Natural killer cell treated with Interleukin-12 subunit alpha and Interleukin-12 subunit beta and Interleukin-15 and Interleukin-18, amount 100 ng/mL, for 72 hours (primary cell): ENCODE data around the gene C2CD4B. TPM values are rescaled to one million over a fixed set of nuclear protein-coding genes. Genes with fewer than 3 reads are reported as not detected.

ENCODE experiments used
- ATAC-seq, 2 donors: fragments of 150-1000 bp; cut with Tn5 transposase in 1 of 2; sonication (Bioruptor Pico), chemical (Tn5 transposase) in 1 of 2; 2 replicates each; pipeline ENCODE4 v1.10.0; 2021
- DNase-seq: peaks from one replicate; pipeline ENCODE4 v3.0.0; 2022; ENCODE audit warnings: low spot score
- H3K27ac Mint-ChIP-seq, 2 donors: 1 replicate in 1 of 2; 2 replicates in 1 of 2; pipeline ENCODE4 v1.8.0; 2022; ENCODE audit warnings: mixed read lengths in 2 of 2, mild to moderate bottlenecking in 1 of 2, moderate library complexity in 1 of 2
- H3K27me3 Mint-ChIP-seq, 2 donors: 1 replicate in 1 of 2; 2 replicates in 1 of 2; pipeline ENCODE4 v1.8.0; 2022; ENCODE audit warnings: mixed read lengths in 2 of 2
- H3K36me3 Mint-ChIP-seq: one replicate; pipeline ENCODE4 v1.8.0; 2022; ENCODE audit warnings: mixed read lengths
- H3K4me1 Mint-ChIP-seq, 2 donors: 1 replicate in 1 of 2; 2 replicates in 1 of 2; pipeline ENCODE4 v1.8.0; 2022; ENCODE audit warnings: low read depth in 2 of 2, mixed read lengths in 2 of 2, mild to moderate bottlenecking in 1 of 2
- H3K4me3 Mint-ChIP-seq: one replicate; pipeline ENCODE4 v1.8.0; 2022; ENCODE audit warnings: mixed read lengths
- H3K9me3 Mint-ChIP-seq: 2 replicates; pipeline ENCODE4 v1.8.0; 2022; ENCODE audit warnings: mixed read lengths
- total RNA-seq, 2 donors: library from RNA; stranded (reverse); gene quantifications; one replicate each; pipeline ENCODE4 v1.2.3, GENCODE V29; 2022

The C2CD4B gene
- total RNA-seq, 2 donors from 2014 or later: not detected

DNA sequence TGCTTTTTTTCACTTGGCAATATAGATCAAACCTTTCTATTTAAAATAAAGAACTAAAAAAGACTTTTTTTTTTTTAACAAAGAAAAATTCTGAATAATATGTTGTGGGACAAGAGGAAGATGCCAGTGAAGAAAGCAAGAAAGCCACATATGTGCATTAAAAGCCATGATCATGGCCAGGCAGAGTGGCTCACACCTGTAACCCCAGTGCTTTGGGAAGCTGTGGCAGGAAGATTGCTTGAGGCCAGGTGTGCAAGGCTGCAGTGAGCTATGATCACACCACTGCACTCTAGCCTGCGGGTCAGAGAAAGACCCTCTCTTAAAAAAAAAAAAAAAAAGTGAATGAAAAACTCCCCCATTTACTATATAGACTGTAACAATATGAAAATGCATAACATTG is 23.9 kb downstream of the C2CD4B start:
- H3K27me3 Mint-ChIP-seq: peaks cover 21 to 33% of the 10 kb centered on the region in 2 donors
- no peaks in the 10 kb centered on the region for H3K9me3 Mint-ChIP-seq
- DNase-seq (no peak), ATAC-seq (no peak)
- H3K36me3 Mint-ChIP-seq: no peaks in the 10 kb centered on the region
- no peak overlapping the region for H3K4me3 Mint-ChIP-seq
- no peaks in the 10 kb centered on the region for H3K4me1 Mint-ChIP-seq
- H3K27ac Mint-ChIP-seq: no peak overlapping the region

DNA sequence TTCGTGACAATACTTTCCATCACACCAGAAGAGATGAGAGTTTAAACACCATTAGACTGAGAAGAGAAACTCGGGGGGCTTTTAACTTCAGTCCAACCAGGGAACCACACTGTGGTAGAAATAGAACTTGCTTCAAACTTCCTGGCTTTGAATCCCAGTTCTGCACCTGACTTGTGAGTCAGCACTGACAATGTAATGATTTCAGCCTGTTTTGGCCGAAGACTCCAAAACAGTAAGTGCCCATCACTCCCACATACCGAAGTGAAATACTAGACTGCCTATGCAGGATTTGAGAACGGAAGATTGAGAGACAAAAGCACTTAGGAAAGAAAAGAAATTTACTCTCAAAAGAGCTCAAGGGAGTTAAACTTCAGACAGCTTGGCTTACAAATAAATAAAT is 27.0 kb downstream of the C2CD4B start:
- H3K4me3 Mint-ChIP-seq: no peak overlapping the region
- H3K27me3 Mint-ChIP-seq: peaks cover 29 to 56% of the 10 kb centered on the region in 2 donors
- no peak overlapping the region for H3K27ac Mint-ChIP-seq
- H3K9me3 Mint-ChIP-seq: peaks cover 3% of the 10 kb centered on the region
- ATAC-seq: no peak
- no peak for DNase-seq
- no peaks in the 10 kb centered on the region for H3K4me1 Mint-ChIP-seq
- peaks cover 4% of the 10 kb centered on the region for H3K36me3 Mint-ChIP-seq

DNA sequence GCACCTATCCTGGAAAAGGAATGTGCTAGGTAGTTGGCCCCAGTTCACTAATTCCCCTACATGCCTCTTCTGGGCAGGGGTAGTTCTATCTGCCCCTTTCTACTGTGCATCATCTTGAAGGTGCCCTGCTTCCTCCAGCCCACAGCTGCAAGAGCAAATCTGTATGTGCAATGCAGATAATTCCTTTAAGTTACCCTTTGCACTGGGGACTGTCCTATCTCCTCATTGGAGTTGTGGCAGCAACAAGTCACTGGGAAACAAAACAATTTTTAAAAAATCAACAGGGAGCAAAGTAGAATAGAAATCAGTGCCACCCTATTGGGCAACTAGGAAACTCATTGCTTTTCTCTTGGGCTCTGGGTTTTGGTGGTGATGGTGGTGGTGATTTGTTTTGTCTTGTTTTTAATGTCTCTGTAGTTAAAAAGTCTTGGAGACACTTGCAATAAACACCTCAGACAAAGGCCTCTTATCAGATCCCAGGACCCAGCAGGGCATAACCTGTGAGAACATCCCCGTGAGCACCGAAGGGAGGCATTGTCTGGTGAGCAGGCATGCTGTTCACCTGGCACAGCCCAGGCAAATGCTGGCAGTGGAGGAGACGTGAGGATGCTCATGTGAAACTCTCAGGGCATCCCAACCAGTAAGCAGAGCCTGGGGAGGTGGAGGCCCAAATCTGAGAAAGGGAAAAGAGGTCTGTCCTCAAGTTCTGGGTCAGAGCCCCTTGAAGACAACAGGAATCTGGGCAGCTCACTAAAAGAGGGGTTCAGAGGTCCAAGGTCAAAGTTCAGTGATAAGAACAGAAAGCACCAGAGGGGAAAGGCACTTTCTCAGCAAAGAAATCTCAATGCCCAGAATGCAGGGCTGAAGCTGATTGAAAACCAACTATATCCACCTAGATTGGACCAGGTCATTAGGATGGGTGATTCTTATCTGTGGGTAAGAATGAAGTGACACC is 27.9 kb downstream of the C2CD4B start:
- H3K4me3 Mint-ChIP-seq: no peak overlapping the region
- ATAC-seq: no peak
- no peaks in the 10 kb centered on the region for H3K4me1 Mint-ChIP-seq
- no peak for DNase-seq
- H3K9me3 Mint-ChIP-seq: peaks cover 3% of the 10 kb centered on the region
- H3K27me3 Mint-ChIP-seq: peaks cover 26 to 49% of the 10 kb centered on the region in 2 donors
- peaks cover 4% of the 10 kb centered on the region for H3K36me3 Mint-ChIP-seq
- H3K27ac Mint-ChIP-seq: no peak overlapping the region

DNA sequence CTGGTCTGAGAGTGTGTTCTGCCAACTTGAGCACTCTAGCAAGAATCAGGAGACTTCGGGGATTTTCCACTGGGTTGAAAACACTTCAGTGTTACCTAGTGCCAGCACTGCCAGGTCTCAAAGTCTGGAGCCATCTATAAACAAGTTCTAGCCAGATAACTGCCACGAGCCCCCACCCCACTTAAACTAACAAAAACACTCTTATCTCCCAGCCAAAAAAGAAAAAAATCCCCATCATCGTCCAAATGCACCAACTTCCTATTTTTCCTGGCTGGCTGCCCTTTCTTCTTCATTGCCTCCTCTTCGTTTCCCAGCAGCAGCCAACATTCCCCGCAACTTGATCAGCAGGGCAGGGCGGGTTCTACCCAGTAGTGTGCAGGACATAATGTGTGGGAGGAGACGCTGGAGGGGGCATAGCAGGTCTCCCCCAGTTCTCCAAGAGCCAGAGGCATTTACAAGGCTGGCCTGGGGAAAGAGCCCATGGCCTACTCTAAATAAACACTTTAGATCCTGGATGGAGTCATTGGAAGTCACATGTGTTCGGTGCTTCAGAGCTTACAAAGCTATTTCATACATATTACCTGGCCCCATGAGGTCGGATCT is 29.5 kb downstream of the C2CD4B start:
- H3K4me3 Mint-ChIP-seq: no peak overlapping the region
- H3K36me3 Mint-ChIP-seq: peaks cover 4% of the 10 kb centered on the region
- no peaks in the 10 kb centered on the region for H3K4me1 Mint-ChIP-seq
- no peak overlapping the region for H3K27ac Mint-ChIP-seq
- peaks cover 3% of the 10 kb centered on the region for H3K9me3 Mint-ChIP-seq
- peaks cover 22 to 42% of the 10 kb centered on the region in 2 donors for H3K27me3 Mint-ChIP-seq
- ATAC-seq (no peak), DNase-seq (no peak)

DNA sequence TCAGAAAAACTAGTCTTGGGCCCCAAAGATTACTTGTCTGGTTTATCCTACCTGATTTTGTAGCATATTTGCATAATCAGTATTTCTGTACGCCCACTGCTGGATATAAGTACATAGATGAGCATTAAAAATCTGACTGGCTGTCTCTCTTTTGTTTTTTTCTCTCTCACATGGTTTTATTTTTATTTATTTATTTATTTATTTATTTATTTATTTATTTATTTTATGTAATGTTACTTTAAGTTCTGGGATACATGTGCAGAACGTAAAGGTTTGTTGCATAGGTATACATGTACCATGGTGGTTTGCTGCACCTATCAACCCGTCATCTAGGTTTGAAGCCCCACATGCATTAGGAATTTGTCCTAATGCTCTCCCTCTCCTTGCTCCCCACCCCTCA is 31.9 kb downstream of the C2CD4B start:
- Mint-ChIP-seq H3K9me3 (peaks cover 3% of the 10 kb centered on the region), H3K27me3 (peaks cover 19 to 47% of the 10 kb centered on the region in 2 donors), H3K27ac (no peak overlapping the region), H3K4me3 (no peak overlapping the region), H3K4me1 (peaks cover 5 to 10% of the 10 kb centered on the region in 2 donors), H3K36me3 (peaks cover 4% of the 10 kb centered on the region)
- ATAC-seq: no peak
- no peak for DNase-seq

DNA sequence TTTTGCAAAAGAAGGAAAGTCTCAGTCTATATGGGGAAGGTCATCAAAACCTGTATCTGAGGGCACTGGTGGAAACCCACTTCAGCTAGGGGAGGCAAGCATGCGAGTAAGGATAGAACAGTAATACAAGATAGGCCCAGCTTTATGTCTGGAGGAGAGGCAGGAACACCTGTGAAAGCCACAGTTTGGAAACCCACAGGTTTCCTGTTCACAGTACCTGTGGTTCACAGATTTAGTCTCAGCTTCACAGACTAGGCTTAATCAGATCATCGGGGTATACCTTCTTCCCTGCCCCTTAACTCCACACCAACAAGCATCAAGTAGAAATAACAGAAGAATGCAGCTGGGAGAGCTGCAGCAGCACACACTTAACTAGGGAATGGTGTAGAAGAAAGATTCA is 36.2 kb downstream of the C2CD4B start:
- Mint-ChIP-seq H3K27ac (no peak overlapping the region), H3K27me3 (peaks cover 17 to 39% of the 10 kb centered on the region in 2 donors), H3K36me3 (no peaks in the 10 kb centered on the region), H3K9me3 (no peaks in the 10 kb centered on the region), H3K4me1 (peaks cover 19 to 24% of the 10 kb centered on the region in 2 donors), H3K4me3 (no peak overlapping the region)
- no peak for DNase-seq
- ATAC-seq: no peak

DNA sequence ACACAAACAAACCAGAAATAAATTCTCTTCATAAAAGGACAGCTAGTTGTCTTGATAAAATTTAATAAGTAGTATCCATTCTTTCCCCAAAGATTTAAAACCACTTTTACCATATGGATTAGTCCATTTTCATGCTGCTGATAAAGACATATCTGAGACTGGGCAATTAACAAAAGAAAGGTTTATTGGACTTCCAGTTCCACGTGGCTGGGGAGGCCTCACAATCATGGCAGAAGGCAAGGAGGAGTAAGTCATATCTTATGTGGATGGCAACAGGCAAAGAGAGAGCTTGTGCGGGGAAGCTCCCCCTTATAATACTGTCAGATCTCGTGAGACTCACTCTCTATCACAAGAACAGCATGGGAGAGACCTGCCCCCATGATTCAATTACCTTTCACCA is 38.7 kb downstream of the C2CD4B start:
- Mint-ChIP-seq H3K4me1 (peaks cover 22 to 29% of the 10 kb centered on the region in 2 donors), H3K36me3 (no peaks in the 10 kb centered on the region), H3K9me3 (no peaks in the 10 kb centered on the region), H3K27ac (no peak overlapping the region), H3K27me3 (peaks cover 14 to 39% of the 10 kb centered on the region in 2 donors), H3K4me3 (no peak overlapping the region)
- ATAC-seq (no peak), DNase-seq (no peak)

DNA sequence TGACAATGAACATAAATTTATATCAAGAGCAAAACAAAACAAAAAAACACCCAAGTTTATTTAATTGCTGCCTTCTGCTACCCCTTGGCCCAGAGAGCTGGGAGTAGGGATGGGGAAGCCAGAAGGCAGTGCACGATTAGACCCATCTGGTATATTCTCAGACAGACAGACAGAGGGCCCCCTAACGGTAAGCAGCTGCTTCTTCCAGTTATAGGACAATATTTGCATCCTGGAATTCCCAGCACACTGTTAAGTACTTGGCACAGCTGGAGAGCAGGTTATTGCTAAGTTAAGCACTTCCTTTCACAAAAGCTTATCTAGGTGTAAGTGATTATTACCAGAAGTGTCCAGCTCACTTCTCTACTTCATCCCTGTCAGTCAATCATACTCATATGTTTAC is 39.3 kb downstream of the C2CD4B start:
- H3K27ac Mint-ChIP-seq: peak overlapping the region in 1 of 2 donors; percentile 9
- H3K9me3 Mint-ChIP-seq: no peaks in the 10 kb centered on the region
- H3K27me3 Mint-ChIP-seq: peaks cover 14 to 39% of the 10 kb centered on the region in 2 donors
- H3K4me3 Mint-ChIP-seq: no peak overlapping the region
- DNase-seq (no peak), ATAC-seq (no peak)
- peaks cover 22 to 29% of the 10 kb centered on the region in 2 donors for H3K4me1 Mint-ChIP-seq
- no peaks in the 10 kb centered on the region for H3K36me3 Mint-ChIP-seq

DNA sequence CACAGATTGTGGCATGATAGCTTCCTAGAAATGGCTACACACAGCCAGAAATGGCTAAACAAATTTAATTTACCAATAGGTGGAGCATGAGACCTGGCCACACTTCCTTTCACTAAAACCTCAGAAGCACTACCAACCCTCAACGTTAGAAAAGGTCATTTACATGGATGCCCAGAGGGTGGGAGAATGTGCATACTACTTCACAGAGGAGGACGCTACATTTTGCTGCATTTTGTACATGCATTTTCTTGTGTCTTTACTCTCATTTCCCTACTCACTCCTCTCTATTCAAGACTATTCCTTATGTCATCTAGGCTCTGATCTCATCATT is 40.1 kb downstream of the C2CD4B start:
- no peak overlapping the region for H3K4me3 Mint-ChIP-seq
- peaks cover 14 to 35% of the 10 kb centered on the region in 2 donors for H3K27me3 Mint-ChIP-seq
- no peaks in the 10 kb centered on the region for H3K9me3 Mint-ChIP-seq
- H3K27ac Mint-ChIP-seq: peak overlapping the region; percentile 32 to 66
- peaks cover 24 to 29% of the 10 kb centered on the region in 2 donors for H3K4me1 Mint-ChIP-seq
- ATAC-seq (no peak), DNase-seq (no peak)
- H3K36me3 Mint-ChIP-seq: no peaks in the 10 kb centered on the region

DNA sequence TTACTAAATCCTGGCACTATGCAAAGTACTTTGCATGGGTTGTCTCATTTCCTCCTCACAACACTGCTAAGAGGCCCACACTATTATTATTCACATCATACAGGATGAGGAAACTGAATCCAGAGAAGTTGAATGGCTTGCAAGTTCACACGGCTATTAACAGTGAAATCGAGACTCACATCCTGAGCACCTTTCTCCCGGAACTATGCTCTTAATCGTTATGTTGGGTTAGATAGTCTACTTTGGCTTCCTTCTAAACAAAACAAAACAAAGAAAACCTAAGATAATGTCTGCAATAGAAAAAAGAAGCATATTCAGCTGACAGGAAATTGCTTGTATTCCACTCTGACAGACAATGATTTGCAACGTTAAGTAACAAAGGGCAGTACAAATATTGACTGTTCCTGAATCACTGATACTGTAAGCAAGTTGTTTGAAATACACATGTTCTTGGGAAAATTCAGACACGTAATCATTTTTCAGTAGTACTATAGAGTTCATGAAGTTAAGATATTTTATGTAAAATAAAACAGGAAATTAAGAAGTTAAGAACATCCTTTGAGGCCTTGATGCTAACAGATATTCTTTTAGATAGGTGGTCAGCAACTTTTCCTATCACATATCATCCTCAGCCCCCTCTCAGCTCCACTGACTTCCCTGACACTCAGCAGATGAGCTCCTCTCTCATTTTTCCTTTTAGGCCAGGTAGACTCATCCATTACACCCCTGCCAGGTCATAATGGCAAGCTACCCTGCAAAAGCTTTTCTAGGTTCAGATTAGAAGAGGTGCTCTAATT is 40.7 kb downstream of the C2CD4B start:
- Mint-ChIP-seq H3K4me3 (no peak overlapping the region), H3K27me3 (peaks cover 14 to 30% of the 10 kb centered on the region in 2 donors), H3K4me1 (peaks cover 28 to 32% of the 10 kb centered on the region in 2 donors), H3K27ac (peak overlapping the region; percentile 32 to 66), H3K36me3 (no peaks in the 10 kb centered on the region), H3K9me3 (no peaks in the 10 kb centered on the region)
- DNase-seq (no peak), ATAC-seq (peak in 1 of 2 donors; percentile 29)

DNA sequence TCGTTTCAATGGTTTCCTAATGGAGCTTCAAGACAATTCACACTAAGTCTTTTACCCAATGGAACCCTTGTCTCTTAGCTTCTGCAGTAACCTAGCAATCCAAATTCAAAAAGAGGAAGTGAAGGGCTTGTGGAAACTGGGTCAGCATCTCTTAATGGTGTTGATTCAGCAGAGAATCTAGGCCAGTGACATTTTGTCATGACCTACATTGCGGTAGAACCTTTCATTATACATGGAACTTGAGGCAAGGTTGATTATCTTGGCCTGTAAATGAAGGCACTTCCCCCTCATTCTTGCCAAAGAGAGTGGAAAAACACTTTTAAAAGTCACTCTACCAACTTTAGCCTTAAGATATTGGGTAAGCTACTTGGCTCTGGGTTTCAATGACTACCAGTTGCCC is 42.8 kb downstream of the C2CD4B start:
- Mint-ChIP-seq H3K4me3 (peak overlapping the region; percentile 58), H3K27ac (peak overlapping the region in 1 of 2 donors; percentile 30), H3K36me3 (no peaks in the 10 kb centered on the region), H3K9me3 (no peaks in the 10 kb centered on the region), H3K27me3 (peaks cover 9 to 19% of the 10 kb centered on the region in 2 donors), H3K4me1 (peaks cover 25 to 33% of the 10 kb centered on the region in 2 donors)
- DNase-seq (no peak), ATAC-seq (no peak)

DNA sequence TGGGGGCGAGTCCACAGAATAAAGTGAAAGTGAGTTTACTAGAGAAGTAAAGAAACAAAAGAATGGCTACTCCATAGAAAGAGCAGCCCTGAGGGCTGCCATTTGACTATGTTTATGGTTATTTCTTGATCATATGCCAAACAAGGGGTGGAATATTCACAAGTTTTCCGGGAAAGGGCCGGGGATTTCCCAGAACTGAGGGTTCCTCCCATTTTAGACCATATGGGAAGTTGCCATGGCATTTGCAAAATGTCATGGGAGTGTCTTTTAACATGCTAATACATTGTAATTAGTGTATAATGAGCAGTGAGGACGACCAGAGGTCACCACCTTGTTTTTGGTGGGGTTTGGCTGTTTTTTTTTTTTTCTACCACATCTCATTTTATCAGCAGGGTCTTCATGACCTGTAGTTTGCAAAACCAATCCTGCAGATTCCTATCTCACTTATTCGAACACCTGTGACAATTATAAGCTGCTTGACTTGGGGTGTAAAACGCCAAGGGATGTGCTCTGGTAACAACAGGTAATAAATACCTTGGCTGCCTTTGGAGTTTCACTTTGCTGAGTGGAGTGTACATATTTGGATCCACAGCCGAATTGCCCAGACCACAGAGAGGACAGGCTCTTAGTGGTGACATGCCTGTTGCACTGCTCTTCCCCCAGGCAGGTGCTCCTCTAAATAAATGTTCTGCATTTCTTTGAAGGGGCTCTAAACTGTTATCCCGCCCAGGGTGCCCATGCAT is 43.6 kb downstream of the C2CD4B start:
- H3K4me3 Mint-ChIP-seq: no peak overlapping the region
- H3K4me1 Mint-ChIP-seq: peaks cover 25 to 33% of the 10 kb centered on the region in 2 donors
- DNase-seq (no peak), ATAC-seq (no peak)
- no peaks in the 10 kb centered on the region for H3K9me3 Mint-ChIP-seq
- H3K27me3 Mint-ChIP-seq: peaks cover 8 to 15% of the 10 kb centered on the region in 2 donors
- H3K27ac Mint-ChIP-seq: peak overlapping the region in 1 of 2 donors; percentile 37
- H3K36me3 Mint-ChIP-seq: no peaks in the 10 kb centered on the region

DNA sequence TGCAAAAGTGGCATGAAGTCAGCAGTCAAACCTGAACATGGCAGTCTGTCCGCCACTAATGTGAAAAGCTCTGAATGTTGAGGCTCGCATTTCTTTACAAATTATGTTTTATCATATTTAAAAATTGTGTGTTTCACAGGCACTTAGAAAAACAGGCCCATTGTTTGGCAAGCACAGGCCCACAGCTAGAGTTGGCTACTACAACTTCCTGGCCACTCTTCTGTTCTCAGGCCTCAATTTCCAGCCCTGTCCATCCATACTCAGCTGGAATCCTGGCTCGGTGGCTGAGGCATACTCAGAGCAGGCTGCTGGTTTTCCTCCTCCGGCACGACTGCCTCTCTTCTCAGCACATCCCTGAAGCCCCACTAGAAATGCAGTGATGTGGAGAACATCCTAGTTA is 44.3 kb downstream of the C2CD4B start:
- H3K27ac Mint-ChIP-seq: peak overlapping the region in 1 of 2 donors; percentile 37
- no peak for DNase-seq
- no peak overlapping the region for H3K4me3 Mint-ChIP-seq
- H3K27me3 Mint-ChIP-seq: peaks cover 10 to 14% of the 10 kb centered on the region in 2 donors
- no peaks in the 10 kb centered on the region for H3K36me3 Mint-ChIP-seq
- no peak for ATAC-seq
- H3K4me1 Mint-ChIP-seq: peaks cover 25 to 33% of the 10 kb centered on the region in 2 donors
- no peaks in the 10 kb centered on the region for H3K9me3 Mint-ChIP-seq
